ENCODE measurements around the gene THSD1.
"Not testable (repeated sequence)": the region's sequence is repeated elsewhere in the genome, so short reads cannot be mapped to it uniquely, and the experiment has no call there.

THSD1 gene

DNA sequence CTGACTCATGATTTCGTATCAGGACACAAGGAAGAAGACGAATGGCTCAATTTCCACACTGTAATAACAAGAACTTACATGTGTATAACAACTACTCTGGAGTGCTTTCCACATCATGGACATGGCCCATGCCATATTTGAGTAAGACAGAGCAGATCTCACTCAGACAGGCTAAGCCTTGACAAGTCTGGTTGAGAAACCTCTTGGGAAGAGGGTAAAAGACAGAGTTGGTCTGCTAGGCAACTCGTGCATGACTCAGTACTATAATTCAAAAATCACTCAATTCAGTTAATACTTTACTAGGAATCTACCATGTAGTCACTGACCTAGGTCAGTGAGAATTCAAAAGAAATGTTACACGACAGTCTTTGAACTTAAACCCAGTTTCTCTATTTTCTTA lies 5.7 kb upstream of the THSD1 start:
- TF ChIP-seq, protein P1, sequence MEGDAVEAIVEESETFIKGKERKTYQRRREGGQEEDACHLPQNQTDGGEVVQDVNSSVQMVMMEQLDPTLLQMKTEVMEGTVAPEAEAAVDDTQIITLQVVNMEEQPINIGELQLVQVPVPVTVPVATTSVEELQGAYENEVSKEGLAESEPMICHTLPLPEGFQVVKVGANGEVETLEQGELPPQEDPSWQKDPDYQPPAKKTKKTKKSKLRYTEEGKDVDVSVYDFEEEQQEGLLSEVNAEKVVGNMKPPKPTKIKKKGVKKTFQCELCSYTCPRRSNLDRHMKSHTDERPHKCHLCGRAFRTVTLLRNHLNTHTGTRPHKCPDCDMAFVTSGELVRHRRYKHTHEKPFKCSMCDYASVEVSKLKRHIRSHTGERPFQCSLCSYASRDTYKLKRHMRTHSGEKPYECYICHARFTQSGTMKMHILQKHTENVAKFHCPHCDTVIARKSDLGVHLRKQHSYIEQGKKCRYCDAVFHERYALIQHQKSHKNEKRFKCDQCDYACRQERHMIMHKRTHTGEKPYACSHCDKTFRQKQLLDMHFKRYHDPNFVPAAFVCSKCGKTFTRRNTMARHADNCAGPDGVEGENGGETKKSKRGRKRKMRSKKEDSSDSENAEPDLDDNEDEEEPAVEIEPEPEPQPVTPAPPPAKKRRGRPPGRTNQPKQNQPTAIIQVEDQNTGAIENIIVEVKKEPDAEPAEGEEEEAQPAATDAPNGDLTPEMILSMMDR (IDR thresholded peaks at IDR 0.05; ENCODE audit: insufficient read depth, missing control alignments), result no peak
- DNase-seq (ENCODE audit: insufficient read length, low spot score) (no peak), FAIRE-seq (no peak)

DNA sequence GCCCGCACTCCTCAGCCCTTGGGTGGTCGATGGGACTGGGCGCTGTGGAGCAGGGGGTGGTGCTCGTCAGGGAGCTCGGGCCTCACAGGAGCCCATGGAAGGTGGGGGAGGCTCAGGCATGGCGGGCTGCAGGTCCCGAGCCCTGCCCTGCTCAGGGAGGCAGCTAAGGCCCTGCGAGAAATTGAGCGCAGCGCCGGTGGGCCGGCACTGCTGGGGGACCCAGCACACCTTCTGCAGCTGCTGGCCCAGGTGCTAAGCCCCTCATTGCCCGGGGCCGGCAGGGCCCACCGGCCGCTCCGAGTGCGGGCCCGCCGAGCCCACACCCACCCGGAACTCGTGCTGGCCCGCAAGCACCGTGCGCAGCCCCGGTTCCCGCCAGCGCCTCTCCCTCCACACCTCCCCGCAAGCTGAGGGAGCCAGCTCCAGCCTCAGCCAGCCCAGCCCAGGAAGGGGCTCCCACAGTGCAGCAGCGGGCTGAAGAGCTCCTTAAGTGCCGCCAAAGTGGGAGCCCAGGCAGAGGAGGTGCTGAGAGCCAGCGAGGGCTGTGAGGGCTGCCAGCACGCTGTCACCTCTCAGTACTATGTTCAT lies 2.2 kb upstream of the THSD1 start:
- not testable (repeated sequence) for DNase-seq (ENCODE audit: insufficient read length, low spot score); FAIRE-seq

DNA sequence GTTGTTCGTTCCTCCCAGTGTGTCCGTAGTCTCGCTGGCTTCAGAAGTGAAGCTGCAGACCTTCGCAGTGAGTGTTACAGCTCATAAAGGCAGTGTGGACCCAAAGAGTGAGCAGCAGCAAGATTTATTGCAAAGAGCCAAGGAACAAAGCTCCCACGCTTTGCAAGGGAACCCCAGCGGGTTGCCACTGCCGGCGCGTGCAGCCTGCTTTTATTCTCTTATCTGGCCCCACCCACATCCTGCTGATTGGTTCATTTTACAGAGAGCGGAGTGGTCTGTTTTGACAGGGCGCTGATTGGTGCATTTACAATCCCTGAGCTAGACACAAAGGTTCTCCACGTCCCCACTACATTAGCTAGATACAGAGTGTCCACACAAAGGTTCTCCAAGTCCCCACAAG lies 1.5 kb upstream of the THSD1 start:
- not testable (repeated sequence) for FAIRE-seq

DNA sequence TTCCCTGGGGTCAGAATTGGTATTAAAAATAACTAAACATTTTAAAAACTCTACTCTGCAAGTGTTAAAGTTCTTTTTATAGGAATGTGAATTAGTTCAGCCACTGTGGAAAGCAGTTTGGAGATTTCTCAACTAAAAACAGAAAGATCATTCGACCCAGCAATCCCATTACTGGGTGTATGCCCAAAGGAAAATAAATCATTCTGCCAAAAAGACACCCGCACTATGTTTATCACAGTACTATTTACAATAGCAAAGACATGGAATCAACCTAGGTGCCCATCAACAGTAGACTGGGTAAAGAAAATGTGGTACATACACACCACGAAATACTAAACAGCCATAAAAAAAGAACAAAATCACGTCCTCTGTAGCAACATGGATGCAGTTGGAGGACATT lies 657 bp upstream of the THSD1 start:
- TF ChIP-seq, protein P1 (IDR thresholded peaks at IDR 0.05; ENCODE audit: insufficient read depth, missing control alignments), result no peak
- FAIRE-seq, result no peak
- no peak for DNase-seq (ENCODE audit: insufficient read length, low spot score)

More for the DNA sequence above, 1.5 kb upstream of the THSD1 start:
- not testable (repeated sequence) for DNase-seq (ENCODE audit: insufficient read length, low spot score)

DNA sequence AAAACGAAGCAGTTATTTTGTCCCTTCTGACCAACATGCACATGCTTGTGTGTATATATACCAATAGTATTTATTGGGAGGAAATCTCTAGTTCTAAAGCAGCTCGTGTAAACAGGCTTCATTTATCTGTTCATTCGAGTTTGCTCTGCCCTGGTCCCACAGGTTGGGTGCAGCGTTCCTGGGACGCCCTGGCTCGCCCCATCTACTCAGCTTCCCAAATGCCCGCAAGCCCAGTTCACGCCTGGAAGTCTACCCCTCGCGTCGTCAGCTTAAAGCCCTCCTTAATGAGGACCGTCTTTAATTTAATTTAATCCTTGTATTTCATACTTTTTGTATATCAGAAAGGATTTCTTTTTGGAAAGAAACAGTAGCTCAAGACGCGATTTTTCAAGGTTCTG lies 604 bp downstream of the THSD1 start:
- DNase-seq (ENCODE audit: insufficient read length, low spot score), result no peak
- TF ChIP-seq, protein P1 (IDR thresholded peaks at IDR 0.05; ENCODE audit: insufficient read depth, missing control alignments), result no peak
- FAIRE-seq, result no peak

DNA sequence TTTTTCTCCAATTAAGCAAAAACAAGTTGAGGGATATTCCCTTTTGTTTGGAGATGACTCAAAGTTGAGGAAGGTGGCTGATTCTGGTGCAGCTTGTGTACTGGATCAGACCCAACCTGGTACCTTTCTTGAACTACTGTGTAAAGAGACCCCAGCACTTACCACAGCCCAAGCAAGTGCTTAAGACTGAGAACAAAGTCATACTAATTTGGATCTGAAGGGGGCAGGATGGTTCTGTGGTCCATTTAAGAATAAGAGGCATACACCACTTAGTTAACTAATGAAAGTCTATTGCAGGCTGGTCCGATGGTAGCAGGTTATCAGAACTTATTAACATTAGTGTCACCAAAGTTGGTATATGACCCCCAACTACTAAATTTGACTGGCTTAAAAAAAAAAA lies 6.3 kb downstream of the THSD1 start:
- TF ChIP-seq, protein P1 (IDR thresholded peaks at IDR 0.05; ENCODE audit: insufficient read depth, missing control alignments), result peak; percentile 23
- FAIRE-seq (no peak), DNase-seq (ENCODE audit: insufficient read length, low spot score) (no peak)

DNA sequence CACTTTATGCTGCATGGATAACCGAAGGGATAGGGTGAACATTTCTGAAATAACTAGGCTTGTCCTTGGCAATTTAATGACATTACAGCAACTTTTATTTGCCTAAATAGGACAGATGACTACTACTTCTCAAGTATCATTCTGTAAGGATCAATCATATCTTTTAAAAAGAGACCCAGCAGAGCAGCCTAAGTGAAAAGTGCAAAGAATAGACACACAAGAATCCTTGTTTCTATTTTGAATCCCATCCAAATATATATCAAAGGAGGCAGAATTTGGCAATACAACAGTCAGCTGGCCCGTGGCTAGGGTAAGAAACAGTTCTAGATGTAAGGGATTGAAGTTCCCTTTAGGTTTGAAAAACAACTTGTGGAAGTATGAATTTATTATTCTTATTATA lies 6.9 kb downstream of the THSD1 start:
- TF ChIP-seq, protein P1 (IDR thresholded peaks at IDR 0.05; ENCODE audit: insufficient read depth, missing control alignments), result no peak
- FAIRE-seq (no peak), DNase-seq (ENCODE audit: insufficient read length, low spot score) (no peak)

DNA sequence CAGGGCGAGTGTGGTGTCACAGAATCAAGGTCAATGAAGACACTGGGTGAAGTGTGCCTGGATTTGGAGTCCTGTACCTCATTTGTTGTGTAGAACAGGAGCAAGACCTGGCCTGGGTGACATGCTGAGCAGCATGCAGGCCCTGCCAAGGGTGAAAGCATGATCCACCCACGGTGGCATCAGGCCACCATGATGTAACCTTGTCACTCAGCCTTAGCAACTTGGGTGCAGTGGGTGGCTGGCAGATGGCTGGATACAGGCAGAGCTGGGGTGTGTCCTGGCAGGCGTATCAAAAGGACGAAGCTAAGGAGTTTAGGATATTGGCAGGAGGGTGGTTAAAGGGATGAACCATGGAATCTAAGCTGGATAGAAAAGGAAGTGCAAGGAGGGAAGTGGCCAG lies 10.3 kb downstream of the THSD1 start:
- TF ChIP-seq, protein P1 (IDR thresholded peaks at IDR 0.05; ENCODE audit: insufficient read depth, missing control alignments), result no peak
- FAIRE-seq (no peak), DNase-seq (ENCODE audit: insufficient read length, low spot score) (no peak)

Data from D721Med (cell line).